Ishikawa (cell line): ENCODE measurements around the gene CEP131.

ENCODE experiments used
- FOXM1 ChIP-seq: IDR thresholded peaks from 2 replicates; pipeline ENCODE4 v1.6.1; 2012; ENCODE audit warnings: low read depth, borderline replicate concordance
- NFIC ChIP-seq: IDR thresholded peaks from 2 replicates; pipeline ENCODE4 v1.6.1; 2012
- RAD21 ChIP-seq: IDR thresholded peaks from 2 replicates; pipeline ENCODE4 v1.6.1; 2012; ENCODE audit warnings: low read depth
- TEAD4 ChIP-seq: IDR thresholded peaks from 2 replicates; pipeline ENCODE4 v1.6.1; 2012

- no peak for TF ChIP-seq TEAD4
- TF ChIP-seq FOXM1: no peak
- no peak for TF ChIP-seq RAD21
- TF ChIP-seq NFIC: no peak
These were observed 41.9 kb upstream of the CEP131 start for GRCh38 chr17:81264640-81265039.
